GM18517 (cell line): ENCODE measurements around the gene GNB1L.

ENCODE experiments used
- ATAC-seq: cut with Tn5 transposase; IDR thresholded peaks from one replicate; pipeline ENCODE4 v1.9.1; 2021; ENCODE audit warnings: mild to moderate bottlenecking, moderate library complexity; ENCODE audit not compliant: unreplicated experiment

The GNB1L gene

GRCh38 chr22:19765477-19766239 is 89.0 kb downstream of the GNB1L start:
- no peak for ATAC-seq

GRCh38 chr22:19764636-19765476 is 89.8 kb downstream of the GNB1L start:
- ATAC-seq: no peak

- ATAC-seq: no peak
Observed at GRCh38 chr22:19764299-19764593, 90.4 kb downstream of the GNB1L start.

- no peak for ATAC-seq
Observed at GRCh38 chr22:19763458-19764298, 91.0 kb downstream of the GNB1L start.

GRCh38 chr22:19762568-19763457 is 91.9 kb downstream of the GNB1L start:
- no peak for ATAC-seq

- ATAC-seq: no peak
Observed at GRCh38 chr22:19761725-19762567, 92.7 kb downstream of the GNB1L start.

- no peak for ATAC-seq
Observed at GRCh38 chr22:19760951-19761724, 93.5 kb downstream of the GNB1L start.

- ATAC-seq: no peak
Observed at GRCh38 chr22:19760058-19760950, 94.4 kb downstream of the GNB1L start, which contains the start of gene TBX1. TBX1 (plus strand) TSS chr22:19760778; CDS start chr22:19760844, 66 bp downstream.

GRCh38 chr22:19759427-19760057 is 95.1 kb downstream of the GNB1L start:
- no peak for ATAC-seq

- ATAC-seq: no peak
Observed at GRCh38 chr22:19758896-19759426, 95.7 kb downstream of the GNB1L start.

GRCh38 chr22:19757985-19758895 is 96.4 kb downstream of the GNB1L start:
- ATAC-seq: no peak

- ATAC-seq: no peak
Observed at GRCh38 chr22:19757140-19757984, 97.3 kb downstream of the GNB1L start.

GRCh38 chr22:19756288-19757128 is 98.2 kb downstream of the GNB1L start:
- ATAC-seq: no peak

- no peak for ATAC-seq
Observed at GRCh38 chr22:19755722-19756287, 98.9 kb downstream of the GNB1L start.
